Lower lobe of right lung (tissue), 2 donors: ENCODE measurements around the gene CXCR1. TPM values are rescaled to one million over a fixed set of nuclear protein-coding genes. Genes with fewer than 3 reads are reported as not detected.

ENCODE experiments used
- ATAC-seq, 2 donors: fragments of 200-7000 bp; cut with Tn5 transposase; one replicate each; pipeline ENCODE4 v1.9.1; 2020 to 2022; ENCODE audit warnings: mild to moderate bottlenecking in 2 of 2, moderate library complexity in 2 of 2
- DNase-seq: peaks from one replicate; pipeline ENCODE4 v3.0.0-alpha.2; 2020
- H3K27ac ChIP-seq: fragments of 200-600 bp; one replicate; pipeline ENCODE4 v1.8.0; 2022
- H3K27me3 ChIP-seq: fragments of 200-600 bp; one replicate; pipeline ENCODE4 v1.8.0; 2022; ENCODE audit warnings: low read depth
- H3K36me3 ChIP-seq: fragments of 200-600 bp; one replicate; pipeline ENCODE4 v1.8.0; 2022; ENCODE audit warnings: mild to moderate bottlenecking
- H3K4me1 ChIP-seq: fragments of 200-600 bp; one replicate; pipeline ENCODE4 v1.8.0; 2022
- H3K4me3 ChIP-seq: fragments of 200-600 bp; one replicate; pipeline ENCODE4 v1.8.0; 2022; ENCODE audit warnings: mild to moderate bottlenecking
- H3K9me3 ChIP-seq: fragments of 200-600 bp; one replicate; pipeline ENCODE4 v1.8.0; 2022
- intact Hi-C: fragments of 100-400 bp; cut with DNase I; formaldehyde crosslinking; loops from one replicate; pipeline ENCODE4 v1.11.0; 2022
- total RNA-seq: library from RNA; stranded (reverse); fragmentation: NEBNext Ultra II Directional; extraction: Animal tissue kit (Norgen Biotek cat#: 25700); gene quantifications from one replicate; pipeline ENCODE4 v1.2.1, GENCODE V29; 2021
- TF ChIP-seq, protein P1 (sequence below): fragments of 200-600 bp; IDR thresholded peaks from one replicate; pipeline ENCODE4 v1.8.0; 2022; ENCODE audit warnings: antibody characterized with exemption, mild to moderate bottlenecking
- donor health status: DM: no; HTN: yes; CAD: no; lungs with severe emphysema.

The CXCR1 gene
- total RNA-seq, 1 donor from 2014 or later = 10.4 TPM

DNA sequence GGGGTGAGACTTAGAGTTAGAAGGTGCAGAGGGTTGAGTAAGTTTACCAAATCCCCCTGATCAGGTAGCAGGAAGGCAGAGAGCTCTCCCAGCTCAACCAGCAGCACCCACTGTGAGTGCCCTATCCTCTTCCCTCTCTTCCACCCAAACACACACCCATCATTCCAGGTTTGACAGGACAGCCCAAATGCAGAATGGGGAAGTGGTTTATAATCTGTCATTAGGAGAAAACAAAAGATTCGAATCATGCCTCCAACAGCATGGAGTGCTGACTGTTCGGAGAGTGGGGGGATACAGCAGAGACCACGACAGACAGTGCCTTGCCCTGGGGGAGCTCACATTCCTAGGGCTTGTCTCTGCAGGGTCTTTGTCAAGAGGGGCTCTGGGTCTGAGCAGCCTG, 29.2 kb downstream of the CXCR1 start:
- Histone ChIP-seq H3K9me3 (no peaks in the 10 kb centered on the region), H3K27me3 (peaks cover 11% of the 10 kb centered on the region), H3K27ac (no peak overlapping the region), H3K36me3 (no peaks in the 10 kb centered on the region), H3K4me3 (no peak overlapping the region), H3K4me1 (no peaks in the 10 kb centered on the region)
- DNase-seq = no peak
- TF ChIP-seq, protein P1, sequence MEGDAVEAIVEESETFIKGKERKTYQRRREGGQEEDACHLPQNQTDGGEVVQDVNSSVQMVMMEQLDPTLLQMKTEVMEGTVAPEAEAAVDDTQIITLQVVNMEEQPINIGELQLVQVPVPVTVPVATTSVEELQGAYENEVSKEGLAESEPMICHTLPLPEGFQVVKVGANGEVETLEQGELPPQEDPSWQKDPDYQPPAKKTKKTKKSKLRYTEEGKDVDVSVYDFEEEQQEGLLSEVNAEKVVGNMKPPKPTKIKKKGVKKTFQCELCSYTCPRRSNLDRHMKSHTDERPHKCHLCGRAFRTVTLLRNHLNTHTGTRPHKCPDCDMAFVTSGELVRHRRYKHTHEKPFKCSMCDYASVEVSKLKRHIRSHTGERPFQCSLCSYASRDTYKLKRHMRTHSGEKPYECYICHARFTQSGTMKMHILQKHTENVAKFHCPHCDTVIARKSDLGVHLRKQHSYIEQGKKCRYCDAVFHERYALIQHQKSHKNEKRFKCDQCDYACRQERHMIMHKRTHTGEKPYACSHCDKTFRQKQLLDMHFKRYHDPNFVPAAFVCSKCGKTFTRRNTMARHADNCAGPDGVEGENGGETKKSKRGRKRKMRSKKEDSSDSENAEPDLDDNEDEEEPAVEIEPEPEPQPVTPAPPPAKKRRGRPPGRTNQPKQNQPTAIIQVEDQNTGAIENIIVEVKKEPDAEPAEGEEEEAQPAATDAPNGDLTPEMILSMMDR = no peak
- intact Hi-C loops = no loop called here
- ATAC-seq = no peak

DNA sequence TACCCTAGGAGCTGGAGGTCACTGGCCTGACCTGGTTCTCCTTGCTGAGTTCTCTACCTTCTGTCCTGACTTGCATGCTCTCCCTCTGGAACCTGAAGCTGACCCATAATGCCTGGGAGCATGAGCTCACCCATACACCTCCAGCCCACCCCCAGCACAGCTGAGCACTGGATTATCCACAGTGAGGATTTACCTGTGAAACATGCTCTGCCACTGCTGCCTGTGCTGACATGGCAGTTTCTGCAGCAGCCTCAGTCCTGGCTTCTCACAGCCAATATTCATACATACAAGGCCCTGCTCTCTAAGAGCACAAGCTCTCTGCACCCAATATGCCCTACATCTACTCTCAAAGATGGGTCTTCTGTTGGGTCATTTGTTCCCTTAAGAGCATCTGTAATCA, 35.9 kb downstream of the CXCR1 start:
- DNase-seq = no peak
- intact Hi-C loops = no loop called here
- H3K27ac ChIP-seq = no peak overlapping the region
- TF ChIP-seq, protein P1 = no peak
- peaks cover 15% of the 10 kb centered on the region for H3K4me1 ChIP-seq
- ATAC-seq = no peak
- H3K36me3 ChIP-seq = no peaks in the 10 kb centered on the region
- no peaks in the 10 kb centered on the region for H3K9me3 ChIP-seq
- no peaks in the 10 kb centered on the region for H3K27me3 ChIP-seq
- H3K4me3 ChIP-seq = no peak overlapping the region

DNA sequence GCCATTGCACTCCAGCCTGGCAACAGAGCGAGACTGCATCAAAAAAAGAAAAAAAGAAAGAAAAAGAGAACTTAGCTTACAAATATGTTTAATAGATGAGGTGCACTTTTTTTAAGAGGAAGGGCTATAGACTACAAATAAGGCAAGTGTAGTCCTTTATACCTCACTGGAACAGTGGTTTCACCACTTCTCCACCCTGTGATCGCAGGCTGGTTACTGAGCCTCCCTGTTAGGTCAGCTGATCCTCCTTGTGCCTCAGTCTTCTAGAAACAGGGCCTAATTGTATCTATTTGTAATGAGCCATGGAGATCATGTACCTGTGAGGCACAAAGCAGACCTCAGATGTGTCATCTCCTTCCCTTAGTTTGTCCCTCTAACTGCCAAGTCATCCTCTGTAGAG, 36.4 kb downstream of the CXCR1 start:
- Histone ChIP-seq H3K36me3 (no peaks in the 10 kb centered on the region), H3K4me1 (peaks cover 17% of the 10 kb centered on the region), H3K27me3 (no peaks in the 10 kb centered on the region), H3K9me3 (no peaks in the 10 kb centered on the region), H3K27ac (no peak overlapping the region), H3K4me3 (no peak overlapping the region)
- ATAC-seq (peak in 1 of 2 donors; percentile 25), DNase-seq (no peak)
- intact Hi-C loops = no loop called here
- TF ChIP-seq, protein P1 = no peak

DNA sequence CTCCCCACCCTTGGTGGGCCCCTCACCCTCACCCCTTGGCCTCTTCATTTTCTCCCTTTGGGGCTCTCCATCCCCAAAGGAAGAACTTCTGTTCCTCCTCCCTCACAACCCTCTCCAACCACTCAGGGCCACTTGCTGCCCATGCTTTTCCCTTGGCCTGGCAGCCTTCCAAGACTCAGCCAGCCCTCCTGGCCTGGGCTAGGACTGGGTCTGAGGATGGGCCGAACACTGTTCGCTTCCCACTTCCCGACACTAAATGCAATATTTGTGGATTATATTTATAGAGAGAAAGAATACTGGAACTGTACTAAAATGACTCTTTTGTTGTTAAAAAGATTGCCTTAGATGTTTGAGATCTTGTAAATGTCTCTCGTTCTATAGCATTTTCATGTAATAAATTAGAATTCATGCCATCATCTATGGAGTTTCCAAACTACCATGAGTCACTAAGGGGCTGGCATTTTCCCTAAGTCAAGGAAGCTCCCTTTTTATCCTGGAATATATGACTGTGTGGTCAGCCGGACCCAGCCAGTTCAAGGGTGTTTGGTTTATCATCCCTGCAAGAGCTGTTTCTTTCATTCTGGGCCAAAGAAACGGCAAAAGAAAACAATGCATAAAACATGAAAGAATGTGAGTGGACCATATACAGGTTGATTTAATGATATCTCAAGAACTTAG, 37.2 kb downstream of the CXCR1 start:
- ATAC-seq (no peak), DNase-seq (no peak)
- Histone ChIP-seq H3K27me3 (no peaks in the 10 kb centered on the region), H3K9me3 (no peaks in the 10 kb centered on the region), H3K4me1 (peaks cover 17% of the 10 kb centered on the region), H3K4me3 (peak overlapping the region; percentile 8), H3K27ac (no peak overlapping the region), H3K36me3 (no peaks in the 10 kb centered on the region)
- TF ChIP-seq, protein P1 = no peak
- intact Hi-C loops = no loop called here

DNA sequence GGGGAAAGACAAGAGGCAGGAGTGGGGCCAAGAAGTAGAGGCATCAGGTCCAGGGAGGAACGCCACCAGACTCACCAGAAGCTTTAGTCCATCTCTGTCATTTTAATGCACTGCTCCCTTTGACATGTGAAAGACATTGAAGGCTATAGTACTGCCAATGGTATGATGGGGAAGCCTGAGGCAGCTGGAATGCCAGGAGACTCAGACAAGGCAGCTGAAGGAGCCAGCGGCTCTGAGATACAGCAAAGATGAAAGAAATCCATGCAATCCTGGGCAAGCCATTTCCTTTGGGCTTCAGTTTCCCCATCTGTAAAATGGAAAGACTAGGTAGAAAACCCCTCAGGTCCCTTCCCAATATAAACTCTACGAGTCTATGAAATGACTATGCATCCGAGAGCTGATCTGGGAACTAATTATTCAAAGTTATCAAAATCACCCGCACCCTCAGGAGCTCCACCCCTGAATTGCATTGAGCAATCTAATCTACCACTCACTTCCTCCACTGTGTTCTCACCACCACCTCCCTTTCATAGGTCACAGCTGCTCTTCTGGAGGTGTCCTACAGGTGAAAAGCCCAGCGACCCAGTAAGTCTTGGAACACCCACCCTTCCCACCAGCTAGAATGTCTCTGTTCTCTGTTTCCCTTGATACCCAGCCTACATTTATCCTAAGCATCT, 37.8 kb downstream of the CXCR1 start:
- ATAC-seq = peak; percentile 25 to 26
- Histone ChIP-seq H3K27ac (no peak overlapping the region), H3K9me3 (no peaks in the 10 kb centered on the region), H3K36me3 (no peaks in the 10 kb centered on the region), H3K4me3 (peak overlapping the region; percentile 8), H3K27me3 (no peaks in the 10 kb centered on the region), H3K4me1 (peaks cover 17% of the 10 kb centered on the region)
- no peak for DNase-seq
- TF ChIP-seq, protein P1 = no peak
- intact Hi-C loops = no loop called here
